ENCODE results near the gene CERS1. TPM values are rescaled to one million over a fixed set of nuclear protein-coding genes. Genes with fewer than 3 reads are reported as not detected.
"Not testable (repeated sequence)": the region's sequence is repeated elsewhere in the genome, so short reads cannot be mapped to it uniquely, and the experiment has no call there.

CERS1 gene
- total RNA-seq, 1 donor: 1.3 TPM

- no peak for TF ChIP-seq CTCF (IDR thresholded peaks at IDR 0.05; ENCODE audit: insufficient read depth, low read depth, low read length)
- no peak overlapping the region for H3K4me3 ChIP-seq (ENCODE audit: low read depth, low read length)
- no peak for DNase-seq (ENCODE audit: low read depth)
Observed at GRCh38 chr19:18903156-18904037, 7.4 kb upstream of the CERS1 start.

DNA sequence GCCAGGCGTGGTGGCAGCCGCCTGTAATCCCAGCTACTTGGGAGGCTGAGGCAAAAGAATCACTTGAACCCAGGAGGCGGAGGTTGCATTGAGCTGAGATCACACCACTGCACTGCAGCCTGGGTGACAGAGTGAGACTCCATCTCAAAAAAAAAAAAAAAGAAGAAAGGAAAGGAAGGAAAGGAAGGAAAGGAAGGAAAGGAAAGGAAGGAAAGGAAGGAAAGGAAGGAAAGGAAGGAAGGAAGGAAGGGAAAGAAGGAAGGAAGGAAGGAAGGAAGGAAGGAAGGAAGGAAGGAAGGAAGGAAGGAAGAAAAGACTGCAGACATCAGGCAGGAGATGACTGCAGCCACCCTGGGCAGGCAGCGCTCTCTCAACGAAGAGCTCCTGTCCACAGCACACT is 6.6 kb upstream of the CERS1 start:
- not testable (repeated sequence) for DNase-seq (ENCODE audit: low read depth); H3K4me3 ChIP-seq (ENCODE audit: low read depth, low read length)

DNA sequence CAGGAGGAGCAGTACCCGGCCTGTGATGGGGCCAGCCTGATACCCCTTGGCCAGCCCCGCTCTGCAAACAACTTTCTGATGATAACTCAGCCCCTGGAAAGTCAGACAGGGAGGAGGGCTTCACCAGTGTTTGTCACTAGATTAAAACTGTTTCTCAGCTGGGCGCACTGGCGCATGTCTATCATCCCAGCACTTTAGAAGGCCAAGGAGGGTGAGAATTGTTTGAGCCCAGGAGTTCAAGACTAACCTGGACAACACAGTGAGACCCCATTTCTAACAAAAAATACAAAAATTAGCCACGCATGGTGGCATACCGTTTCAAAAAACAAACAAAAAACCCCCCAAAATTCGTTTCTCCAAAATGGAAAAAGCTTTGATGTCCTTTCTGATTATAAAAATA is 5.5 kb upstream of the CERS1 start:
- H3K4me3 ChIP-seq (ENCODE audit: low read depth, low read length): no peak overlapping the region
- no peak for DNase-seq (ENCODE audit: low read depth)
- no peak for TF ChIP-seq CTCF (IDR thresholded peaks at IDR 0.05; ENCODE audit: insufficient read depth, low read depth, low read length)

- DNase-seq (ENCODE audit: low read depth): no peak
- TF ChIP-seq CTCF (IDR thresholded peaks at IDR 0.05; ENCODE audit: insufficient read depth, low read depth, low read length): no peak
- H3K4me3 ChIP-seq (ENCODE audit: low read depth, low read length): no peak overlapping the region
Observed at GRCh38 chr19:18900700-18901481, 4.9 kb upstream of the CERS1 start.

DNA sequence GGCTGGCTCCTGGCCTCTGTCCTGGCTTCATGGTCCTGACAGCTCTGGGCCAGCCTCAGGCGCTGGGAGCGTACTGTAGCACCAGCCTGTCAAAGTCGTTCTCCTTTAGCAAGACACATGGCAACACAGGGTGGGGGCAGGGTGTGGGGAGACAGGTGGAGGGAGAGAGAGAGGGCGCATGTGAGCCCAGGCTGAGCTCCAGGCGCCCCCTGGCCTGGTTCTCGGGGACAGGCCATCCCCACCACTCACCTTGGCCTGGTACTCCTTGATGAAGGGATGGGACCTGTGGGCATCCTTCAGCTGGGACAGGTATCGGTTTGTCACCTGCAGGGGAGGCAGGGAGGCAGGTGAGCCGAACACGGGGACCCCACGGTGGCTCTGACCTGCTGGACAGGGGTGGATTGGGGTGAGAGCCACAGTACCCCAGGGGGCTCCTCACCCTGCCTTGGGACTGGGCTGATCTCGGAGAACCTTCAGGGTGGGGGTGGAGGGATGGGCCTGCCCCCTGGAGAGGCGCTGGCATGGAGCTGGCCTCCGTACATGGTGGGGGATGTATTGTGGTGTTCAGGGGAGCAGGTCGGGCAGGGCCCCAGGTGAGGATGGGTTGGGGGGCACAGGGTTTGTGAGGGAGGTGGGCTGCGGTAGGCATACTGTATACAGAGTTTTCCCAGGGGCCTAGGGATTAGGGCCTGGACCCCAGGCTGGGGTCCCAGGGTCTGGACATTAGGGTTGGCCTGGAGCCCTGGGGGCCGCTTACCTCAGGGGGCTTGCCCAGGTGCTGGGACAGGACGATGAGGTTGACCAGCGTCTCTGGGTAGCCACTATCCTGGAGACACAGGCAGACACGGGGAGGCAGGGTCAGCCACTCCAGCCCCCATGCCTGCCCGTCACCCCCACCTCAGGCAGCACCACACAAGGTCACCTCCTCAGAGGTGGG is 3.9 kb upstream of the CERS1 start:
- TF ChIP-seq CTCF (IDR thresholded peaks at IDR 0.05; ENCODE audit: insufficient read depth, low read depth, low read length): no peak
- H3K4me3 ChIP-seq (ENCODE audit: low read depth, low read length): no peak overlapping the region
- DNase-seq (ENCODE audit: low read depth): no peak

DNA sequence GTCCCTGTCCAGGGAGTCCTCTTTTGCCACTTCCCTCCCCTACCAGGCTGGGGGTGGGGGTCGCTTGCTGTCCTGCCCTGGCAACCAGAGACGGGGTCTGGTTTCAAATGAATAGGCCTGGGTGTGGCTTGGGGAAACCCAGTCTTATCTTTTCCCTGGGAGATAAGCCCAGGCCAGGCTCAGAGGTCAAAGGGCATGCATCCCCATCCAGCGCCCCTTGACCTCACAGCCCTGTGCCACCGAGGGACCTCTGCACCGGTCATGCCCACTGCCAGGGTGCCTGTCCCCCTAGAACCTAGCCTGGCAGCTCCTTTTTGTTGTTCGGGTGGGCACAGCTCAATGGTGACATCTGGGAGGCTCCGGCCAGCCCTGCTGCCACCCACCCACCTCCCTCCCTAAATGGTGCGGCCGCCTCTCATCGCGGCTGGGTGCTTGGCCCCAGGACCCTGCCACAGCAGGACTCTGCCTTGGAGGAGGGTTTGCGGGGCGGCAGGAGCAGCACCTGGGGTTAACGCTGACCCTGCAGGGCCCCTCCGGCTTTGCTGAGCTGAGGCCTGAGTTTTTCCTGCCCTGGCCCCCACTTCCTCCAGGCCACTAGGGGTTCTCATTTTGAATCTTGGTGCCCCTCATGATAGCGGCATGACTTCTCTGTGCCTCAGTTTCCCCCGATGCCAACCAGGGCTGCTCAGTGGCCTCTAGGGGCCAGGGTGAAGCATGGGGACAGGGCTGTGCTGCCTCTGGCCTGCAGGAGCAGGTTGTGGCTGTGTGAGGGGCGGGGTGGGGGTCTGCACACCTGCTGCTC is 2.9 kb upstream of the CERS1 start:
- TF ChIP-seq CTCF (IDR thresholded peaks at IDR 0.05; ENCODE audit: insufficient read depth, low read depth, low read length): no peak
- no peak for DNase-seq (ENCODE audit: low read depth)
- H3K4me3 ChIP-seq (ENCODE audit: low read depth, low read length): no peak overlapping the region
